C4-2B (cell line): ENCODE results near the gene FAM162A.

ENCODE experiments used
- CTCF ChIP-seq: fragments of 450-650 bp; conservative IDR thresholded peaks from 2 replicates; pipeline ENCODE4 v1.5.1; 2017; ENCODE audit warnings: mild to moderate bottlenecking
- ZFX ChIP-seq: fragments of 450-650 bp; IDR thresholded peaks from 2 replicates; pipeline ENCODE4 v1.6.1; 2017

DNA sequence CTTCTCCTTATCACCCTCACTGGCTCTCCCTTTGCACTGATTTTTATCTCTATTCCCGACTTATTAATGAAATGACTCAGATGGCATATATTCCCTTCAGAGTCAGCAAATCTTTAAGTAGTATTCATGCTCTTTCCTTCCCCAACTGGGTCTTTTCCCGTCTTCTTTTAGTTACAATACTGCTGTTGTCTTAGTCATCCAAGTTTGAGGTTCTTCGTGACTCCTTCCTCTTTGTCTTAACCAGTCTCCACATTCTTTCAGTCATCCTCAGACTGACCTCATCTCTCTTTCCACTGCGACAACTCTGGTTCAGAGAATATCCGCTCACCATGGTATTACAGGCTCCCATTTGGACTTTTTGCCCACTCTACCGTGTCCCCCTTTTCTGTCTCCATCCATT is 19.5 kb downstream of the FAM162A start:
- TF ChIP-seq CTCF (no peak), ZFX (no peak)
